NCI-H1417 (cell line): Measurements from ENCODE around the gene GRIK3.
A peak's percentile ranks its signal among the peaks of the same experiment; 100 is the strongest.

Experiments used
- DNase-seq, 3 experiments: peaks; one replicate each; lab custom pipeline; 2025; lab: John Stamatoyannopoulos, UW

Gene GRIK3

GRCh38 chr1:36879613-36880012 is 154.7 kb downstream of the GRIK3 start:
- DNase-seq: no peak

- DNase-seq: no peak
Measured at GRCh38 chr1:36876990-36877389, 157.3 kb downstream of the GRIK3 start.

GRCh38 chr1:36874271-36875060 is 159.8 kb downstream of the GRIK3 start:
- DNase-seq: no peak

- no peak for DNase-seq
Measured at GRCh38 chr1:36872858-36873257, 161.5 kb downstream of the GRIK3 start.

GRCh38 chr1:36872126-36872754 is 162.1 kb downstream of the GRIK3 start:
- DNase-seq: no peak

GRCh38 chr1:36871146-36871971 is 163.0 kb downstream of the GRIK3 start:
- peak in 1 of 3 experiments; percentile 35 for DNase-seq

- no peak for DNase-seq
Measured at GRCh38 chr1:36869826-36870225, 164.5 kb downstream of the GRIK3 start.

GRCh38 chr1:36869054-36869453 is 165.3 kb downstream of the GRIK3 start:
- DNase-seq: no peak

- DNase-seq: no peak
Measured at GRCh38 chr1:36867575-36867974, 166.7 kb downstream of the GRIK3 start.

- no peak for DNase-seq
Measured at GRCh38 chr1:36866169-36866814, 168.0 kb downstream of the GRIK3 start.

GRCh38 chr1:36865602-36865900 is 168.8 kb downstream of the GRIK3 start:
- no peak for DNase-seq

- no peak for DNase-seq
Measured at GRCh38 chr1:36864823-36865601, 169.3 kb downstream of the GRIK3 start.

GRCh38 chr1:36864182-36864822 is 170.0 kb downstream of the GRIK3 start:
- DNase-seq: peak in 2 of 3 experiments; percentile 7 to 20

GRCh38 chr1:36863500-36863899 is 170.8 kb downstream of the GRIK3 start:
- no peak for DNase-seq

- DNase-seq: no peak
Measured at GRCh38 chr1:36863061-36863460, 171.3 kb downstream of the GRIK3 start.

- no peak for DNase-seq
Measured at GRCh38 chr1:36861375-36861774, 172.9 kb downstream of the GRIK3 start.

GRCh38 chr1:36859926-36860325 is 174.4 kb downstream of the GRIK3 start:
- DNase-seq: no peak

- DNase-seq: no peak
Measured at GRCh38 chr1:36858981-36859380, 175.3 kb downstream of the GRIK3 start.

- DNase-seq: no peak
Measured at GRCh38 chr1:36858553-36858952, 175.8 kb downstream of the GRIK3 start.

GRCh38 chr1:36857754-36858153 is 176.6 kb downstream of the GRIK3 start:
- DNase-seq: peak; percentile 39 to 97 (median 84)
